ENCODE results near the gene TRIM25. TPM values are rescaled to one million over a fixed set of nuclear protein-coding genes. Genes with fewer than 3 reads are reported as not detected.

Gene TRIM25
- total and polyA plus RNA-seq, 9 donors, result 7.0 to 16.5 (median 12.4) TPM

GRCh38 chr17:56928586-56928985, 14.7 kb upstream of the TRIM25 start:
- no peaks in the 10 kb centered on the region for H3K4me1 ChIP-seq (ENCODE audit: control insufficient read depth, insufficient read depth, low read length)
- peaks cover 10% of the 10 kb centered on the region for H3K9me3 ChIP-seq (replicated peaks; ENCODE audit: control insufficient read depth, low read depth, low read length)
- H3K27me3 ChIP-seq (ENCODE audit: control insufficient read depth, insufficient read depth, low read length), result no peaks in the 10 kb centered on the region
- no peak for DNase-seq
- H3K4me3 ChIP-seq (ENCODE audit: low read length), result no peak overlapping the region
- no peak overlapping the region for H3K27ac ChIP-seq (ENCODE audit: low read length)
- WGBS (ENCODE audit: insufficient coverage), result no CpG with 5 or more reads among the region's 2 CpGs
- no peaks in the 10 kb centered on the region for H3K36me3 ChIP-seq (ENCODE audit: control insufficient read depth, insufficient read depth, low read length)

- 60% methylated on average over 1 of the region's 2 CpGs for WGBS (ENCODE audit: insufficient coverage)
- Histone ChIP-seq H3K27ac (ENCODE audit: low read length) (no peak overlapping the region), H3K27me3 (ENCODE audit: control insufficient read depth, insufficient read depth, low read length) (no peaks in the 10 kb centered on the region), H3K4me3 (ENCODE audit: low read length) (no peak overlapping the region), H3K36me3 (ENCODE audit: control insufficient read depth, insufficient read depth, low read length) (no peaks in the 10 kb centered on the region), H3K9me3 (replicated peaks; ENCODE audit: control insufficient read depth, low read depth, low read length) (peaks cover 8% of the 10 kb centered on the region), H3K4me1 (ENCODE audit: control insufficient read depth, insufficient read depth, low read length) (no peaks in the 10 kb centered on the region)
- DNase-seq, result no peak
Measured at GRCh38 chr17:56926704-56927103, 12.9 kb upstream of the TRIM25 start.

GRCh38 chr17:56926270-56926669, 12.4 kb upstream of the TRIM25 start:
- no peaks in the 10 kb centered on the region for H3K4me1 ChIP-seq (ENCODE audit: control insufficient read depth, insufficient read depth, low read length)
- peaks cover 8% of the 10 kb centered on the region for H3K9me3 ChIP-seq (replicated peaks; ENCODE audit: control insufficient read depth, low read depth, low read length)
- H3K27ac ChIP-seq (ENCODE audit: low read length), result no peak overlapping the region
- H3K4me3 ChIP-seq (ENCODE audit: low read length), result no peak overlapping the region
- no peaks in the 10 kb centered on the region for H3K27me3 ChIP-seq (ENCODE audit: control insufficient read depth, insufficient read depth, low read length)
- no peak for DNase-seq
- no peaks in the 10 kb centered on the region for H3K36me3 ChIP-seq (ENCODE audit: control insufficient read depth, insufficient read depth, low read length)

GRCh38 chr17:56925088-56925487, 11.2 kb upstream of the TRIM25 start:
- Histone ChIP-seq H3K4me1 (ENCODE audit: control insufficient read depth, insufficient read depth, low read length) (no peaks in the 10 kb centered on the region), H3K36me3 (ENCODE audit: control insufficient read depth, insufficient read depth, low read length) (no peaks in the 10 kb centered on the region), H3K27ac (ENCODE audit: low read length) (no peak overlapping the region), H3K9me3 (replicated peaks; ENCODE audit: control insufficient read depth, low read depth, low read length) (no peaks in the 10 kb centered on the region), H3K27me3 (ENCODE audit: control insufficient read depth, insufficient read depth, low read length) (no peaks in the 10 kb centered on the region), H3K4me3 (ENCODE audit: low read length) (no peak overlapping the region)
- DNase-seq, result no peak
- 100% methylated on average over 1 of the region's 2 CpGs for WGBS (ENCODE audit: insufficient coverage)

GRCh38 chr17:56919717-56920116, 5.9 kb upstream of the TRIM25 start:
- Histone ChIP-seq H3K27ac (ENCODE audit: low read length) (no peak overlapping the region), H3K36me3 (ENCODE audit: control insufficient read depth, insufficient read depth, low read length) (no peaks in the 10 kb centered on the region), H3K9me3 (replicated peaks; ENCODE audit: control insufficient read depth, low read depth, low read length) (no peaks in the 10 kb centered on the region), H3K4me1 (ENCODE audit: control insufficient read depth, insufficient read depth, low read length) (peaks cover 9% of the 10 kb centered on the region), H3K4me3 (ENCODE audit: low read length) (no peak overlapping the region), H3K27me3 (ENCODE audit: control insufficient read depth, insufficient read depth, low read length) (no peaks in the 10 kb centered on the region)
- no CpG with 5 or more reads among the region's 1 CpG for WGBS (ENCODE audit: insufficient coverage)
- no peak for DNase-seq

GRCh38 chr17:56918916-56919315, 5.1 kb upstream of the TRIM25 start:
- no peak for DNase-seq
- no peaks in the 10 kb centered on the region for H3K9me3 ChIP-seq (replicated peaks; ENCODE audit: control insufficient read depth, low read depth, low read length)
- H3K27ac ChIP-seq (ENCODE audit: low read length), result no peak overlapping the region
- H3K27me3 ChIP-seq (ENCODE audit: control insufficient read depth, insufficient read depth, low read length), result no peaks in the 10 kb centered on the region
- WGBS (ENCODE audit: insufficient coverage), result no CpG with 5 or more reads among the region's 3 CpGs
- H3K4me3 ChIP-seq (ENCODE audit: low read length), result no peak overlapping the region
- peaks cover 9% of the 10 kb centered on the region for H3K4me1 ChIP-seq (ENCODE audit: control insufficient read depth, insufficient read depth, low read length)
- no peaks in the 10 kb centered on the region for H3K36me3 ChIP-seq (ENCODE audit: control insufficient read depth, insufficient read depth, low read length)

- H3K9me3 ChIP-seq (replicated peaks; ENCODE audit: control insufficient read depth, low read depth, low read length), result no peaks in the 10 kb centered on the region
- H3K27ac ChIP-seq (ENCODE audit: low read length), result no peak overlapping the region
- H3K4me1 ChIP-seq (ENCODE audit: control insufficient read depth, insufficient read depth, low read length), result peaks cover 14% of the 10 kb centered on the region
- no peaks in the 10 kb centered on the region for H3K36me3 ChIP-seq (ENCODE audit: control insufficient read depth, insufficient read depth, low read length)
- H3K4me3 ChIP-seq (ENCODE audit: low read length), result no peak overlapping the region
- no peaks in the 10 kb centered on the region for H3K27me3 ChIP-seq (ENCODE audit: control insufficient read depth, insufficient read depth, low read length)
- DNase-seq, result no peak
- no CpG with 5 or more reads among the region's 4 CpGs for WGBS (ENCODE audit: insufficient coverage)
Measured at GRCh38 chr17:56917559-56918296, 3.9 kb upstream of the TRIM25 start.

- H3K9me3 ChIP-seq (replicated peaks; ENCODE audit: control insufficient read depth, low read depth, low read length), result no peaks in the 10 kb centered on the region
- H3K4me1 ChIP-seq (ENCODE audit: control insufficient read depth, insufficient read depth, low read length), result peaks cover 30% of the 10 kb centered on the region
- H3K36me3 ChIP-seq (ENCODE audit: control insufficient read depth, insufficient read depth, low read length), result peaks cover 6% of the 10 kb centered on the region
- WGBS (ENCODE audit: insufficient coverage), result 11% methylated on average over 6 of the region's 14 CpGs
- DNase-seq, result no peak
- peak overlapping the region; percentile 92 for H3K4me3 ChIP-seq (ENCODE audit: low read length)
- H3K27me3 ChIP-seq (ENCODE audit: control insufficient read depth, insufficient read depth, low read length), result no peaks in the 10 kb centered on the region
- H3K27ac ChIP-seq (ENCODE audit: low read length), result peak overlapping the region; percentile 85
Measured at GRCh38 chr17:56914581-56915273, 878 bp upstream of the TRIM25 start.

GRCh38 chr17:56913353-56913866, 439 bp downstream of the TRIM25 start:
- peak overlapping the region; percentile 76 for H3K27ac ChIP-seq (ENCODE audit: low read length)
- peaks cover 6% of the 10 kb centered on the region for H3K36me3 ChIP-seq (ENCODE audit: control insufficient read depth, insufficient read depth, low read length)
- no peaks in the 10 kb centered on the region for H3K9me3 ChIP-seq (replicated peaks; ENCODE audit: control insufficient read depth, low read depth, low read length)
- H3K4me3 ChIP-seq (ENCODE audit: low read length), result peak overlapping the region; percentile 92
- WGBS (ENCODE audit: insufficient coverage), result 2% methylated on average over 44 of the region's 44 CpGs
- no peaks in the 10 kb centered on the region for H3K27me3 ChIP-seq (ENCODE audit: control insufficient read depth, insufficient read depth, low read length)
- peak; percentile 17 for DNase-seq
- peaks cover 33% of the 10 kb centered on the region for H3K4me1 ChIP-seq (ENCODE audit: control insufficient read depth, insufficient read depth, low read length)

GRCh38 chr17:56913000-56913311, 893 bp downstream of the TRIM25 start:
- Histone ChIP-seq H3K27me3 (ENCODE audit: control insufficient read depth, insufficient read depth, low read length) (no peaks in the 10 kb centered on the region), H3K27ac (ENCODE audit: low read length) (no peak overlapping the region), H3K4me1 (ENCODE audit: control insufficient read depth, insufficient read depth, low read length) (peaks cover 33% of the 10 kb centered on the region), H3K4me3 (ENCODE audit: low read length) (peak overlapping the region; percentile 92), H3K36me3 (ENCODE audit: control insufficient read depth, insufficient read depth, low read length) (peaks cover 8% of the 10 kb centered on the region), H3K9me3 (replicated peaks; ENCODE audit: control insufficient read depth, low read depth, low read length) (no peaks in the 10 kb centered on the region)
- no peak for DNase-seq
- 34% methylated on average over 3 of the region's 7 CpGs for WGBS (ENCODE audit: insufficient coverage)

All from muscle of leg (tissue), 11 donors.